MCF 10A (cell line): ENCODE data around the gene SMARCA5. TPM values are rescaled to one million over a fixed set of nuclear protein-coding genes. Genes with fewer than 3 reads are reported as not detected.

Experiments used
- Bru-seq: library from RNA; stranded (reverse); fragments of 400-500 nt; gene quantifications from one replicate; lab custom pipeline; 2021; lab: Mats Ljungman, UMichigan
- BruChase-seq, 2 experiments: library from RNA; stranded (reverse); fragments of 400-500 nt; gene quantifications; one replicate each; lab custom pipeline; 2021; lab: Mats Ljungman, UMichigan
- BruUV-seq: library from RNA; stranded (reverse); fragments of 400-500 nt; replicated peaks from 2 replicates; lab custom pipeline; 2021; lab: Mats Ljungman, UMichigan
- CTCF ChIA-PET: fragments of 300-600 bp; sonication (Branson Sonifier 250); formaldehyde crosslinking; extraction: SDS; loops from one replicate; lab custom pipeline; 2021; ENCODE audit warnings: antibody characterized with exemption, inconsistent platforms; lab: Yijun Ruan, JAX
- POLR2A ChIA-PET: fragments of 300-600, 350-650 bp; sonication (Branson Sonifier 250); formaldehyde crosslinking; extraction: SDS; loops from one replicate; lab custom pipeline; 2020; ENCODE audit warnings: antibody characterized with exemption, inconsistent platforms; lab: Yijun Ruan, JAX
- DNase-seq: peaks from one replicate; pipeline ENCODE4 v3.0.0-alpha.2; 2018; ENCODE audit not compliant: unreplicated experiment
- H3K27ac Mint-ChIP-seq: one replicate; pipeline ENCODE4 v1.8.0; 2022; ENCODE audit warnings: mild to moderate bottlenecking, low read depth, mixed read lengths; ENCODE audit not compliant: unreplicated experiment
- H3K27me3 Mint-ChIP-seq: one replicate; pipeline ENCODE4 v1.8.0; 2022; ENCODE audit warnings: mixed read lengths; ENCODE audit not compliant: insufficient read depth, unreplicated experiment
- H3K36me3 Mint-ChIP-seq: one replicate; pipeline ENCODE4 v1.8.0; 2022; ENCODE audit warnings: mild to moderate bottlenecking, moderate library complexity, mixed read lengths; ENCODE audit not compliant: insufficient read depth, unreplicated experiment
- H3K4me1 Mint-ChIP-seq: one replicate; pipeline ENCODE4 v1.8.0; 2022; ENCODE audit warnings: mixed read lengths; ENCODE audit not compliant: insufficient read depth, unreplicated experiment
- H3K4me3 Mint-ChIP-seq: one replicate; pipeline ENCODE4 v1.8.0; 2022; ENCODE audit warnings: mild to moderate bottlenecking, moderate library complexity, mixed read lengths; ENCODE audit not compliant: unreplicated experiment
- H3K9me3 Mint-ChIP-seq: one replicate; pipeline ENCODE4 v1.8.0; 2022; ENCODE audit warnings: mixed read lengths; ENCODE audit not compliant: unreplicated experiment
- CTCF ChIP-seq: fragments of 200-600 bp; IDR thresholded peaks from one replicate; pipeline ENCODE4 v1.8.0; 2022; ENCODE audit warnings: antibody characterized with exemption, mild to moderate bottlenecking; ENCODE audit not compliant: unreplicated experiment
- intact Hi-C: fragments of 100-400 bp; cut with micrococcal nuclease; formaldehyde crosslinking; loops from 2 replicates; pipeline ENCODE4 v1.14.1; 2022
- long read RNA-seq: library from polyadenylated mRNA; stranded (forward); transcript quantifications from one replicate; pipeline ENCODE4 v2.0.0, GENCODE V29; 2022
- total RNA-seq: library from RNA; stranded (reverse); gene quantifications from 2 replicates; pipeline ENCODE4 v1.2.3, GENCODE V29; 2022

Gene SMARCA5
- total RNA-seq (47.2 and 49.0 TPM in 2 replicates), Bru-seq, nascent RNA (percentile 92 among the genes with signal in this experiment), BruChase-seq, experiment 1, labeled RNA remaining after a 6-hour chase (percentile 97 among the genes with signal in this experiment), BruChase-seq, experiment 2, labeled RNA remaining after a 2-hour chase (percentile 92 among the genes with signal in this experiment)
- long read RNA-seq, full-length matches to known transcripts, result 350 of 393 reads
- long read RNA-seq, partial matches to known transcripts, result 22 of 393 reads
- long read RNA-seq, other reads (novel, unspliced or antisense), result 21 of 393 reads

- DNase-seq, result peak; percentile 99
- Mint-ChIP-seq H3K4me1 (peaks cover 15% of the 10 kb centered on the region), H3K27ac (peak within 1 kb of the TSS; percentile 91), H3K36me3 (peaks cover 21% of the 10 kb centered on the region), H3K9me3 (no peaks in the 10 kb centered on the region), H3K27me3 (peaks cover 18% of the 10 kb centered on the region), H3K4me3 (peak within 1 kb of the TSS; percentile 98)
- TF ChIP-seq CTCF, result no peak
- BruUV-seq, result TSS peak; percentile 41
- intact Hi-C loops, result loop anchor here (1.0 kb wide), 1 partner anchor 329 kb away; the partner anchor contains the start of gene USP38
- POLR2A ChIA-PET, result interaction anchor here (0.6 to 2.7 kb wide), 25 partner anchors 9 to 1617 kb away, joined by 3 to 27 read pairs (median 4); partner anchors contain the start of genes ABCE1, ANAPC10, GAB1 and USP38
- CTCF ChIA-PET, result interaction anchor here (0.6 to 1.7 kb wide), 5 partner anchors 14 to 1585 kb away, joined by 3 to 5 read pairs (median 3); no protein-coding TSS in a partner anchor
Observed at GRCh38 chr4:143513314-143514168, at the start of gene SMARCA5. TSS of gene SMARCA5 (plus strand) at chr4:143513702. CDS start at chr4:143513925, 223 bp downstream.

- Mint-ChIP-seq H3K27me3 (no peaks in the 10 kb centered on the region), H3K4me3 (no peak overlapping the region), H3K36me3 (peaks cover 15% of the 10 kb centered on the region), H3K4me1 (no peaks in the 10 kb centered on the region), H3K9me3 (no peaks in the 10 kb centered on the region), H3K27ac (no peak overlapping the region)
- no peak for DNase-seq
- BruUV-seq, result no TSS peak
- ChIA-PET CTCF (interaction anchor here (0.6 kb wide), 1 partner anchor 60 kb away, joined by 3 read pairs; no protein-coding TSS in a partner anchor), POLR2A (no interaction called here)
- intact Hi-C loops, result no loop called here
- no peak for TF ChIP-seq CTCF
Observed at GRCh38 chr4:143473334-143474126, 40.0 kb upstream of the SMARCA5 start.

GRCh38 chr4:143477487-143477886, 36.0 kb upstream of the SMARCA5 start:
- Mint-ChIP-seq H3K4me1 (no peaks in the 10 kb centered on the region), H3K27ac (no peak overlapping the region), H3K36me3 (peaks cover 7% of the 10 kb centered on the region), H3K4me3 (no peak overlapping the region), H3K9me3 (no peaks in the 10 kb centered on the region), H3K27me3 (no peaks in the 10 kb centered on the region)
- DNase-seq, result no peak
- no TSS peak for BruUV-seq
- POLR2A ChIA-PET, result interaction anchor here (1.8 kb wide), 1 partner anchor 12 kb away, joined by 4 read pairs; no protein-coding TSS in a partner anchor
- intact Hi-C loops, result no loop called here
- no peak for TF ChIP-seq CTCF
- CTCF ChIA-PET, result interaction anchor here (0.7 to 1.4 kb wide), 3 partner anchors 100 to 270 kb away, joined by 3 to 4 read pairs (median 4); no protein-coding TSS in a partner anchor
